ENCODE results near the gene ALG12. TPM values are rescaled to one million over a fixed set of nuclear protein-coding genes. Genes with fewer than 3 reads are reported as not detected.

ALG12 gene
- total and polyA plus RNA-seq, 2 of the 13 experiments (the other 11 are each of a cell fraction or from before 2014, with no cell fraction given) = 7.8 to 15.8 TPM

GRCh38 chr22:49852898-49853894 is 65.0 kb downstream of the ALG12 start, which contains the start of gene ZBED4 (continued):
- TF ChIP-seq AFF4 (CRISPR knock-in tag; IDR thresholded peaks at IDR 0.05) (no peak), PHB2 (IDR thresholded peaks at IDR 0.05; ENCODE audit: partially characterized antibody) (no peak), MYC (CRISPR knock-in tag; IDR thresholded peaks at IDR 0.05; ENCODE audit: borderline replicate concordance) (peak; percentile 78; the same call in 1 of the 2 replicates), U2AF2 (IDR thresholded peaks at IDR 0.05; ENCODE audit: low read depth, low read length) (no peak), HMGXB3 (CRISPR knock-in tag; IDR thresholded peaks at IDR 0.05; ENCODE audit: borderline replicate concordance) (no peak), TMF1 (CRISPR knock-in tag; IDR thresholded peaks at IDR 0.05; ENCODE audit: low read depth) (peak; percentile 73; the same call in 1 of the 2 replicates), MTA1 (CRISPR knock-in tag; IDR thresholded peaks at IDR 0.05; ENCODE audit: borderline replicate concordance) (peak; percentile 47; the same call in 1 of the 2 replicates), HMG20A (CRISPR knock-in tag; IDR thresholded peaks at IDR 0.05; ENCODE audit: borderline replicate concordance) (no peak), MTF2 (CRISPR knock-in tag; IDR thresholded peaks at IDR 0.05; ENCODE audit: borderline replicate concordance) (peak; percentile 83), SP2 (CRISPR knock-in tag; IDR thresholded peaks at IDR 0.05) (peak; percentile 49; the same call in 1 of the 2 replicates), ELF3 (CRISPR knock-in tag; IDR thresholded peaks at IDR 0.05) (0 out of 2 replicates have a peak, but pooled peaks have one; percentile 48), ZNF205 (CRISPR knock-in tag; IDR thresholded peaks at IDR 0.05) (peak; percentile 33; the same call in 1 of the 2 replicates), NFATC3 (CRISPR knock-in tag; IDR thresholded peaks at IDR 0.05) (no peak), ZNF660 (CRISPR knock-in tag; IDR thresholded peaks at IDR 0.05; ENCODE audit: borderline replicate concordance, low read depth) (no peak)
